LNCAP (cell line): Measurements from ENCODE around the gene RAB40A.

Experiments
- CTCF ChIP-seq: fragments of 450-650 bp; IDR thresholded peaks from 2 replicates; pipeline ENCODE4 v1.5.1; 2017; ENCODE audit warnings: mild to moderate bottlenecking

The RAB40A gene

GRCh38 chrX:103475381-103475780, 43.9 kb downstream of the RAB40A start:
- TF ChIP-seq CTCF: no peak

GRCh38 chrX:103467887-103468286, 51.4 kb downstream of the RAB40A start:
- no peak for TF ChIP-seq CTCF

- no peak for TF ChIP-seq CTCF
These were observed 52.1 kb downstream of the RAB40A start for GRCh38 chrX:103467156-103467555.

- TF ChIP-seq CTCF: peak; percentile 63
These were observed 54.5 kb downstream of the RAB40A start for GRCh38 chrX:103464774-103465117.

GRCh38 chrX:103464072-103464773, 55.1 kb downstream of the RAB40A start:
- no peak for TF ChIP-seq CTCF

- TF ChIP-seq CTCF: no peak
These were observed 58.1 kb downstream of the RAB40A start for GRCh38 chrX:103461156-103461555.

- no peak for TF ChIP-seq CTCF
These were observed 65.6 kb downstream of the RAB40A start for GRCh38 chrX:103453655-103454054.
